Epithelial cell of prostate (primary cell): ENCODE results near the gene DEFB132.
"Not testable (repeated sequence)": the region's sequence is repeated elsewhere in the genome, so short reads cannot be mapped to it uniquely, and the experiment has no call there.

ENCODE experiments used
- DNase-seq: peaks from one replicate; pipeline ENCODE4 v3.0.0-alpha.2; 2011; ENCODE audit warnings: low read depth, low spot score
- H3K27ac ChIP-seq: fragments of 450-650 bp; 2 replicates; pipeline ENCODE4 v1.5.1; 2017; ENCODE audit warnings: mild to moderate bottlenecking

DEFB132 gene, protein sequence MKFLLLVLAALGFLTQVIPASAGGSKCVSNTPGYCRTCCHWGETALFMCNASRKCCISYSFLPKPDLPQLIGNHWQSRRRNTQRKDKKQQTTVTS

DNA sequence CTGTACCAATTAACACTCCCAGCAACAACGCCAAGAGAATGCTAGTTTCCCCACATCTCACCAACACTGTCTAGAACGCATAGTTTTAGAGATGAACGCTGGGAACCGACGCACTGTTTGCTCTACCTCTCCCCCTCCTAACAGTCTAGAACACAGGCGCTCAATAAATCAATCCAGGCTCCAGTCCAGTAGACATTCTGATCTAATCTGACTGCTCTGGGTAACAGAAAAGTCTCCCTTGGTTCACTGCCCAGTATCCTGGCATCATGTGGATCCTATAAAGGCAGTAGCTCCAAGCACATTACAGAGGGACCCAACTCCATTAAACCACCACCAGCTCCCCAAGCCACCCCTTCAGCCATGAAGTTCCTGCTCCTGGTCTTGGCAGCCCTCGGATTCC, at the start of gene DEFB132:
TSS of gene DEFB132 (plus strand) at position 306 of the 400 bp plus-strand sequence. CDS start at position 361, 55 bp downstream.
- DNase-seq, result no peak

DNA sequence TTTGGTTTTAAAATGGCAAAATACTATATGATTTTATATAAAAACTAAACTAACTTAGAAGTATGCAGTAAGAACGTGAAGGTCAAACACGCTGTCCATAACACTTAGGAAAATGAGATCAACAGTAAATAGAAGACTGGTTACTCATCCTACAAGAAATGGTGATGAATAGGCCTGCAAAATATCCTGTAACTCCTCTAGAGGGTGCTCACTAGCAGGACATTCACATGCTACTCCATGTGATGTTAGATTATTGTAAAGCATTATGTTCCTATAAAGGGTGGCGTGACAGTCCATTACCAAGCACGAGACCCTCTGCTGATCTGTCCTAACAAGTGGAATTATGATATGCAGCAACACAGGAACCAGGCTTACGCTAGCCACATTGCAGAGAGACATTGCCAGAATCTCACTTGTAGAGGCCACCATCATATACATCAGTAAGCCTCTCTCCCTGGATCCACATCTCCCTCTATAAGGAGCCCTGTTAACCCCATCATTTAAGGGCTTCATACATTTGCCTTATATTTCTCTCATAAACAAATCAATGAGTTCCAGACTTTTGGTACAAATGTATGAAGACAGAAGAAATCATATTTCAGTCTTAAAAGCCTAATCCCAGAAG, 48.5 kb upstream of the DEFB132 start:
- DNase-seq, result peak; percentile 26
- H3K27ac ChIP-seq, result no peak overlapping the region

More for the DNA sequence above, at the start of gene DEFB132:
- H3K27ac ChIP-seq, result no peak within 1 kb of the TSS

DNA sequence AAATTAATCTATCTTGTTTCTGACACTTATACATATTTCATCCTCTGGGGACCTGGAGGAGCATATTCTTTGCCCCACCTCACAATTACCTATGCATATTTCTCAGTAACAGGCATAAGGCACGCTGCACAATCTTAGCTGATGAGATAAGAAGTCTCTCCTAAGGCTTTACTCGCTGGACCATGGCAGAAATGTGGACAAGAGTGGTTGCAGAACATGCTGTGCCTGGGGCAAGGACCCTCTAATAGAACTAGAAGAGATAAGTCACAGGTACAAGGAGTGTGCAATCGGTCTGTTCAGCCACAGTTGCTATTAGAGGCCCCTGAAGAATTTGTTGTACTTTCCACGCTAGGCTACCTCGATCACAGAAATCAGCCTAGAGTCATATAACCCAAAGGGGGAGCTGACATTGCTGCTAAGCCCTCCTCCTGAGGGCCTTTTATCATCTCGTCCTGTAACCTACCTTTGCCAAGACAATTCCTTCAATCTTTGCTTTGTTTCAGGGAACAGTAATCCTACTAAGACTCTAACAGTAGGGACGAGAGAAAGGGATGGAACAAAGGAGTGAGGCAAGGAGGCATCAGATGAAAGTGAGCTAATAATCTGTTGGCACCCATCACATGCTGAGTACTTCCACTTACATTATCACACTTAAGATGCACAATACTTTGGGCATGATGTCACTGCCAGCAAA, 46.6 kb upstream of the DEFB132 start:
- DNase-seq, result no peak
- no peak overlapping the region for H3K27ac ChIP-seq

- no peak overlapping the region for H3K27ac ChIP-seq
- DNase-seq, result no peak
These were observed 43.1 kb upstream of the DEFB132 start for GRCh38 chr20:214383-214782.

DNA sequence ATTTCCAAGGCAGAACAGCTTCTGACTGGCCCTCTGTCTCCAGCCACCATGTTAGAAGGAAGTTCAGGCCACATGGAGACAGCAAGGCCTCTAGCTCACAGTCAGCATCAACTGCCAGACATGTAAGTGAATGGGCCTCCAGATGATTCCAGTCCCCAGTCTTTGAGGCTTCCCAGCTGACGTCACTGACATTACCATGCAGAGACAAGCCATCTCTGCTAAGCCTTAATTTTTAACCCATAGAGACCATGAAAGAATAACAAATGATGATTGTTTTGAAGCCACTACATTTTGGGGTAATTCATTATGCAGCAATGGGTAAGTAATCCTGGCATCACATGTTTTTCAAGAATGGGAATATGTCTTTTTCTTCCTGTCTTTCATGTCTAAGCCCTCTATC, 41.7 kb upstream of the DEFB132 start:
- no peak for DNase-seq
- no peak overlapping the region for H3K27ac ChIP-seq

DNA sequence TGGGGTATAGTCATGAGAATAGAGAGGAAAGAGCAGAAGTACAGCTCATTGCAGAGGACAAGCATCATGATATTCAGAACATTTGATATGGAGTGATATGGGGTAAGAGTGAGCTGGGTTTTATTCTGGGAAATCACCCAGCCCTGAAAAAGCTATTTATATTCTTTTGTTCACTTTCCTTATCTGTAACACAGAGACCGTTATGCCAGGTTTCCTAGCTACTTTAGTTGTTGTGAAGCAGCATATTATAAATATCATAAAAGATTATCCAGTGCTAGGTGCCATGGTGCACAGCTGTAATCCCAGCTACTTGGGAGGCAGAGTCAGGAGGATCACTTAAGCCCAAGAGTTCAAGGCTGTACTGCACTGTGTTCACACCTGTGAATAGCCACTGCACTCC, 40.3 kb upstream of the DEFB132 start:
- no peak for DNase-seq
- H3K27ac ChIP-seq, result no peak overlapping the region

- DNase-seq, result no peak
- no peak overlapping the region for H3K27ac ChIP-seq
These were observed 38.0 kb upstream of the DEFB132 start for GRCh38 chr20:219290-220115.

DNA sequence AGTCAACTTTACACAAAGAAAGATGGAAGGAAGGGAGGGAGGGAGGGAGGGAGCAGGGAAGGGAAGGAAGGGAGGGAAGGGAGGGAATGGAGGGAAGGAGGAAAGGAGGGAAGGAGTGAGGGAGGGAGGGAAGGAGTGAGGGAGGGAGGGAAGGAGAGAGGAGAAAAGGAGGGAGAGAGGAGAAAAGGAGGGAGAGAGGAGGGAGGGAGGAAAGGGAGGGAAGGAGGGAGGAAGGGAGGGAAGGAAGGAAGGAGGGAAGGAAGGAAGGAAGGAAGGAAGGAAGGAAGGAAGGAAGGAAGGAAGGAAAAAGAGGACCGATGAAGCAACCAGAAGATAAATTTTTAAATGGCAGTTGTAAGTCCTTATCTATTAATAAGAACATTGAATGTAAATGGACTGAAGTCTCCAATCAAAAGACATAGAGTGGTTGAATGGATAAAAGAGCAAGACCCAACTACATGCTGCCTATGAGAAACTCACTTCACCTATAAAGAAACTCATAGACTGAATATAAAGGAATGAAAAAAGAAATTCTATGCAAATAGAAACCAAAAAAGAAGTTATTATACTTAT, 36.2 kb upstream of the DEFB132 start:
- no peak overlapping the region for H3K27ac ChIP-seq
- DNase-seq, result no peak

GRCh38 chr20:225879-226278, 31.6 kb upstream of the DEFB132 start:
- H3K27ac ChIP-seq, DNase-seq: not testable (repeated sequence)

GRCh38 chr20:226958-227357, 30.6 kb upstream of the DEFB132 start, which contains the start of gene DEFB129:
Gene DEFB129, plus strand, starts transcription at chr20:227258. Its CDS starts 31 bp downstream, at chr20:227289.
- no peak for DNase-seq
- no peak within 1 kb of the TSS for H3K27ac ChIP-seq

- no peak for DNase-seq
- no peak overlapping the region for H3K27ac ChIP-seq
These were observed 30.0 kb upstream of the DEFB132 start for GRCh38 chr20:227439-228105.

- peak; percentile 8 for DNase-seq
- H3K27ac ChIP-seq, result no peak overlapping the region
These were observed 21.6 kb upstream of the DEFB132 start for GRCh38 chr20:235891-236290.

DNA sequence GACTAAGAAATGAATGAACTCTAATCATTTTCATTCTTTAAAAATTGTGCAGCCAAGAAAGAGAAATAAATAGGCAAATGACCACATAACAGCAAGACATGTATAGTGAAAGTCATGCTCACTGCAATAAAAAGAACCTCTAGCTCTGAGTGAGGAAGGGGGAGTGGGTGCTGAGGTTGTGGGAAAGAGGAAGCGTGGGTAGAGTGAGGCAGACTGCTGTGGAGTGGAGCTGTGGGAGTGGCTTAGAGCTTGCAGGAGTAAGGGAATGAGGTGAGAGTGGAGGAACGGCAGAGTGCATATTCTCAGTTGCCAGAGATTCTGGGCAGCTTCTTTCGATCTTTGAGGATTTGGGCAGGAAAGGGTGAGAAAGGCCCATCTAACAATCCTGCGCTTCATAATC, 20.0 kb upstream of the DEFB132 start:
- no peak overlapping the region for H3K27ac ChIP-seq
- no peak for DNase-seq

DNA sequence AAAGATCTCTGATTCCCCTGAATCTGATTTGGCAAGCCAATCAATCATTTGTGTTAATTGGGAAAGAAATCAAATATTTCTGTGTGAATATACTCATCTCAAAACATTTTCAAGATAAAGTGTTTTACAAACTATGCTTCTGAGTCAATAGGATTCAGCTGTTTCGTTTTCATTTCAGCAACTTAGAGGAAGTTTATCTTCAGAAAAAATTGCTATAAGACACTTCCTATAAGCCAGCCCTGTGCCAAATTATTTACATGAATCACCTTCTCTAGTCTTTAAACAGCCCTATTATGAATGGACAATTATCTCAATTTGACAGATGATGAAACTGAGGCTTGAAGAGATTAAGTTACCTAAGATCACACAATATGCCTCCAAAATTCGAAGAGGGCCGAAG, 19.6 kb upstream of the DEFB132 start:
- DNase-seq, result no peak
- H3K27ac ChIP-seq, result no peak overlapping the region

DNA sequence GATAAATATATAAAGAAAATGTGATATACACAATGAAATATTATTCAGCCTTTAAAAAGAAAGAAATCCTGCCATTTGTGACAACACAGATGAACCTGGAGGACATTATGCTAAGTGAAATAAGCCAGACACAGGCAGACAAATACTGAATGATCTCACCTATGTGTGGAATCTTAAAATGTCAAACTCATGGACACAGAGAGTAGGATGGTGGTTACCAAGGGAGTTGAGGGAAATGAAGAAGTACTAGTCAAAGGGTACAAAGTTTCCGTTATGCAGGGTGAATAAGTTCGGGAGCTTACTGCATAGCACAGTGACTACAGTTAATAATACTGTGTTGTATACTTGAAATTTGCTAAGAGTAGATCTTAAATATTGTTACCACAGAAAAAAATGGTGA, 14.6 kb upstream of the DEFB132 start:
- no peak for DNase-seq
- no peak overlapping the region for H3K27ac ChIP-seq

GRCh38 chr20:251354-251753, 6.2 kb upstream of the DEFB132 start:
- H3K27ac ChIP-seq, result no peak overlapping the region
- DNase-seq, result no peak

GRCh38 chr20:252801-253200, 4.7 kb upstream of the DEFB132 start:
- DNase-seq, result no peak
- H3K27ac ChIP-seq, result no peak overlapping the region

GRCh38 chr20:253447-253846, 4.1 kb upstream of the DEFB132 start:
- not testable (repeated sequence) for DNase-seq, H3K27ac ChIP-seq

DNA sequence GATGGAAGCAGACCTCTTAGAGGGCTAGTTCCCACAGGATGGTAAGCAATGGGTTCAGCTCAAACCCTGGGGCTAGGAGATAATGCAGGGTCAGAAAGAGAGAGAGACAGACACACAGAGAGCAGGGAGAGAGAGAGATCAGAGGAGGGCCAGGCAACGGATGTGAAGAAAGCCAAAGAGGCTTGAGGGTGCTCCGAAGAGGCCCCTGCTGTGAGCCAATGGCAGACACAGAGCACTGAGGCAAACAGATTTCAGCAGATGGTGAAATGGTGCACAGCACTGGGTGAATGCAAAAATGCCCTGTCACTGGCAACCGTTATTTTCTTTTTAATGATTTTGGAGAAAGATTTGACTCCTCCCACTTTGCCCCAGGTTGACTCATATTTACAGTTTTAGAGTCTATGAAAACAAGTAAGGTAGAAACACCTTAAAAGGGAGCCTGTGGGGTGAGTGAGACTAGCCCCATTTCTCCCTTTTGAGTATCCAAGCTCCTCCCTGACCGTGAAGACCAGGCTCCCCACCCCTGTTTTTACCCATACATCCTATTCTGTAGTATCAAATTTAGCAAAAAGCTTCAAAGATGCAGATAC, 840 bp downstream of the DEFB132 start:
- H3K27ac ChIP-seq, result no peak overlapping the region
- no peak for DNase-seq

DNA sequence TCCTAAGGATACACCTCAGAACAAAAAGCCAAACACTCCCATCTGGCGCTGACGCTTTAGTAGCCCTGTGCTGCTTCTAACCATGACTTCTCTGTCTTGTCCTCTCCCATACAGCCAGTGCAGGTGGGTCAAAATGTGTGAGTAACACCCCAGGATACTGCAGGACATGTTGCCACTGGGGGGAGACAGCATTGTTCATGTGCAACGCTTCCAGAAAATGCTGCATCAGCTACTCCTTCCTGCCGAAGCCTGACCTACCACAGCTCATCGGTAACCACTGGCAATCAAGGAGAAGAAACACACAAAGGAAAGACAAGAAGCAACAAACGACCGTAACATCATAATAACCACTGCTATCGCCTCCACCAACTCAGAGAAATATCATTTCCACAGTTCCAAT, 1.4 kb downstream of the DEFB132 start:
- DNase-seq, result no peak
- H3K27ac ChIP-seq, result no peak overlapping the region
